Cardiac muscle cell (in vitro differentiated cells and primary cell): ENCODE measurements around the gene WDFY1. TPM values are rescaled to one million over a fixed set of nuclear protein-coding genes. Genes with fewer than 3 reads are reported as not detected.

ENCODE experiments used
- DNase-seq, 2 donors: peaks; one replicate each; pipeline versions ENCODE4 v3.0.0 to v3.0.0-alpha.2; 2010 to 2017; ENCODE audit warnings: low read depth in 1 of 2, low spot score in 1 of 2
- H3K27ac ChIP-seq: fragments of 200-600 bp; sonication (generic); 2 replicates; pipeline ENCODE4 v1.5.1; 2016
- H3K27me3 ChIP-seq: fragments of 200-600 bp; sonication (generic); 2 replicates; pipeline ENCODE4 v1.6.0; 2016; ENCODE audit warnings: control low read depth
- H3K36me3 ChIP-seq: fragments of 200-600 bp; sonication (generic); 2 replicates; pipeline ENCODE4 v1.5.1; 2016; ENCODE audit warnings: control low read depth
- H3K4me1 ChIP-seq: fragments of 200-600 bp; sonication (generic); 2 replicates; pipeline ENCODE4 v1.8.1; 2017; ENCODE audit warnings: low read depth, mild to moderate bottlenecking, mixed run types
- H3K4me3 ChIP-seq: fragments of 200-600 bp; sonication (generic); 2 replicates; pipeline ENCODE4 v1.5.1; 2016; ENCODE audit warnings: mild to moderate bottlenecking
- H3K9me3 ChIP-seq: fragments of 200-600 bp; sonication (generic); 2 replicates; pipeline ENCODE4 v1.5.1; 2017; ENCODE audit warnings: low read depth, mild to moderate bottlenecking, control low read depth
- polyA plus RNA-seq: library from polyadenylated mRNA; unstranded; fragments of >200 nt; fragmentation: Nextera tagmentation; extraction: Ambion mirVana; gene quantifications from 2 replicates; pipeline ENCODE4 v1.2.1, GENCODE V29; 2016
- total RNA-seq: library from RNA; depleted of rRNA; stranded (reverse); fragments of >200 nt; gene quantifications from 2 replicates; pipeline ENCODE4 v1.2.3, GENCODE V29; 2016
- TF ChIP-seq, protein P1 (sequence below): IDR thresholded peaks from 2 replicates; pipeline ENCODE4 v1.5.1; 2012; ENCODE audit warnings: low read depth, mild to moderate bottlenecking, low read length

Gene WDFY1
- total and polyA plus RNA-seq, 2 experiments from 2014 or later, result 20.7 to 20.8 TPM

GRCh38 chr2:223957092-223957851 is 12.1 kb upstream of the WDFY1 start, which contains the start of gene MRPL44:
Gene MRPL44, plus strand, starts transcription at chr2:223957463. Its CDS starts 10 bp downstream, at chr2:223957473.
- Histone ChIP-seq H3K36me3 (no peaks in the 10 kb centered on the region), H3K4me1 (peaks cover 15% of the 10 kb centered on the region), H3K9me3 (no peaks in the 10 kb centered on the region), H3K27me3 (no peaks in the 10 kb centered on the region), H3K27ac (peak within 1 kb of the TSS; percentile 85), H3K4me3 (peak within 1 kb of the TSS; percentile 74)
- TF ChIP-seq, protein P1, sequence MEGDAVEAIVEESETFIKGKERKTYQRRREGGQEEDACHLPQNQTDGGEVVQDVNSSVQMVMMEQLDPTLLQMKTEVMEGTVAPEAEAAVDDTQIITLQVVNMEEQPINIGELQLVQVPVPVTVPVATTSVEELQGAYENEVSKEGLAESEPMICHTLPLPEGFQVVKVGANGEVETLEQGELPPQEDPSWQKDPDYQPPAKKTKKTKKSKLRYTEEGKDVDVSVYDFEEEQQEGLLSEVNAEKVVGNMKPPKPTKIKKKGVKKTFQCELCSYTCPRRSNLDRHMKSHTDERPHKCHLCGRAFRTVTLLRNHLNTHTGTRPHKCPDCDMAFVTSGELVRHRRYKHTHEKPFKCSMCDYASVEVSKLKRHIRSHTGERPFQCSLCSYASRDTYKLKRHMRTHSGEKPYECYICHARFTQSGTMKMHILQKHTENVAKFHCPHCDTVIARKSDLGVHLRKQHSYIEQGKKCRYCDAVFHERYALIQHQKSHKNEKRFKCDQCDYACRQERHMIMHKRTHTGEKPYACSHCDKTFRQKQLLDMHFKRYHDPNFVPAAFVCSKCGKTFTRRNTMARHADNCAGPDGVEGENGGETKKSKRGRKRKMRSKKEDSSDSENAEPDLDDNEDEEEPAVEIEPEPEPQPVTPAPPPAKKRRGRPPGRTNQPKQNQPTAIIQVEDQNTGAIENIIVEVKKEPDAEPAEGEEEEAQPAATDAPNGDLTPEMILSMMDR, result no peak
- peak; percentile 97 to 98 for DNase-seq

GRCh38 chr2:223956300-223956699 is 11.2 kb upstream of the WDFY1 start:
- H3K27me3 ChIP-seq, result no peaks in the 10 kb centered on the region
- TF ChIP-seq, protein P1, result no peak
- no peaks in the 10 kb centered on the region for H3K36me3 ChIP-seq
- H3K4me3 ChIP-seq, result no peak overlapping the region
- no peaks in the 10 kb centered on the region for H3K9me3 ChIP-seq
- DNase-seq, result no peak
- H3K27ac ChIP-seq, result no peak overlapping the region
- peaks cover 15% of the 10 kb centered on the region for H3K4me1 ChIP-seq

GRCh38 chr2:223954401-223954800 is 9.3 kb upstream of the WDFY1 start:
- H3K36me3 ChIP-seq, result no peaks in the 10 kb centered on the region
- H3K27ac ChIP-seq, result no peak overlapping the region
- no peaks in the 10 kb centered on the region for H3K27me3 ChIP-seq
- DNase-seq, result peak in 1 of 2 donors; percentile 84
- H3K4me1 ChIP-seq, result peaks cover 15% of the 10 kb centered on the region
- TF ChIP-seq, protein P1, result no peak
- H3K4me3 ChIP-seq, result no peak overlapping the region
- no peaks in the 10 kb centered on the region for H3K9me3 ChIP-seq

DNA sequence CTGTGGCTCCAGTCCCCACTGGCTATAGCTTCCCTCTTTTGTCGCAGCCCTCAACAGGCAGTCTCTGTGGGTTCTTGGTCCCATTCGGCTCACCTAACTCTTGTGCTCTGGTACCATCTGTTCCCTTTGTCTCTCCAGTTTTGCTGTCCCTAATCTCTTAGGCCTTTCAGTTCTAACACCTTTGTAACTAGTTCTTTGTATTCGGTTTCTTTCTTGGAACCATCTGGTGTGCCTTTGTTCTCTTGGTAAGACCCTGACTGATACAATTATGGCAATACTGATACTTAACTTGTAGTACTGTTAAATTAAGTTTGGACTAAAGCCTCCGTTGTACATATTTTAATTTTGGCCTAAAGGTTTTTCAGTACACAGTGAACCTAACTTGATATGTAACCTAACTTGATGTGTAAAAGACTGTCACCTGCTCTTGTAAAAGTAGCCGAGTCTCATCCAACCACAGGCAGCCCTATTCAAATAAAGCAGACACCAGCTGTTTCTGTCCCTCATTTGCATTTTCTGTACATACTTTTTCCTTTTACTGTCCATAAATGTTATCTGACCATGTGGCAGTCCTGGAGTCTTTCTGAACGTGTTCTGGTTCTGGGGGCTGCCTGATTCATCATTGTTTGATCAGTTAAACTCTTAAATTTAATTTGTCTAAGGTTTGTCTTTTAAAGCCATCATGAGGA is 7.3 kb upstream of the WDFY1 start:
- H3K9me3 ChIP-seq, result no peaks in the 10 kb centered on the region
- H3K4me1 ChIP-seq, result peaks cover 4% of the 10 kb centered on the region
- H3K27ac ChIP-seq, result no peak overlapping the region
- no peaks in the 10 kb centered on the region for H3K27me3 ChIP-seq
- H3K4me3 ChIP-seq, result no peak overlapping the region
- DNase-seq, result no peak
- no peaks in the 10 kb centered on the region for H3K36me3 ChIP-seq
- TF ChIP-seq, protein P1, result no peak

GRCh38 chr2:223950448-223951347 is 5.6 kb upstream of the WDFY1 start:
- Histone ChIP-seq H3K9me3 (no peaks in the 10 kb centered on the region), H3K4me1 (no peaks in the 10 kb centered on the region), H3K36me3 (no peaks in the 10 kb centered on the region), H3K4me3 (no peak overlapping the region), H3K27me3 (no peaks in the 10 kb centered on the region), H3K27ac (no peak overlapping the region)
- DNase-seq, result no peak
- TF ChIP-seq, protein P1, result no peak
